AG04449 (cell line): ENCODE measurements around the gene ARHGEF11.

Experiments
- CTCF ChIA-PET: fragments of 350-600 bp; formaldehyde crosslinking; extraction: SDS; loops from one replicate; lab custom pipeline; 2021; ENCODE audit warnings: antibody characterized with exemption; lab: Yijun Ruan, JAX
- POLR2A ChIA-PET: fragments of 400-600, 350-600 bp; formaldehyde crosslinking; extraction: SDS; loops from one replicate; lab custom pipeline; 2020; ENCODE audit warnings: antibody characterized with exemption, inconsistent platforms; lab: Yijun Ruan, JAX
- DNase-seq: peaks from one replicate; pipeline ENCODE4 v3.0.0-alpha.2; 2010; ENCODE audit warnings: low read depth, low spot score
- H3K4me3 ChIP-seq: 2 replicates; pipeline ENCODE4 v1.5.1; 2011; ENCODE audit warnings: low read depth, mild to moderate bottlenecking, control low read depth, low read length
- TF ChIP-seq, protein P1 (sequence below): IDR thresholded peaks from one replicate; pipeline ENCODE4 v1.5.1; 2011; ENCODE audit warnings: mild to moderate bottlenecking, moderate library complexity, low read length, control low read depth, inconsistent platforms; ENCODE audit not compliant: insufficient read depth; ENCODE audit errors: missing control alignments

ARHGEF11 gene

DNA sequence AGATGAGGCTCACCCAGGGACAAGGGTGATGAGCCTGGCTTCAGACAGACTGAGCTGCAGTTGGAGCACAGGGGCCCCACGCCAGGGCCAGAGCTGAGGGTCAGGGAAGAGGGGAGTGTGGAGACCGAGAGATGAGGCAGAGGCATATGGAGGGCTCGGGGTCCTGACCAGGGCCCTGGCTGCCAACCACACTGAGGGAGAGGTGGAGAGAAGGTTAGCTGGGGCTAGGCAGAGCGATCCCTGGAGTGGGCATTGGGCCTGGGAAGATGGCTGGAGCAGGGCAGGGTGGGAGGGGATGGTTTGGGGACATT is 144.0 kb downstream of the ARHGEF11 start:
- H3K4me3 ChIP-seq = no peak overlapping the region
- POLR2A ChIA-PET = no interaction called here
- CTCF ChIA-PET = interaction anchor here (1.4 to 23.6 kb wide), 5 partner anchors 10 to 242 kb away, joined by 3 to 678 read pairs (median 8); partner anchors contain the start of genes LRRC71, NTRK1 and PEAR1
- TF ChIP-seq, protein P1, sequence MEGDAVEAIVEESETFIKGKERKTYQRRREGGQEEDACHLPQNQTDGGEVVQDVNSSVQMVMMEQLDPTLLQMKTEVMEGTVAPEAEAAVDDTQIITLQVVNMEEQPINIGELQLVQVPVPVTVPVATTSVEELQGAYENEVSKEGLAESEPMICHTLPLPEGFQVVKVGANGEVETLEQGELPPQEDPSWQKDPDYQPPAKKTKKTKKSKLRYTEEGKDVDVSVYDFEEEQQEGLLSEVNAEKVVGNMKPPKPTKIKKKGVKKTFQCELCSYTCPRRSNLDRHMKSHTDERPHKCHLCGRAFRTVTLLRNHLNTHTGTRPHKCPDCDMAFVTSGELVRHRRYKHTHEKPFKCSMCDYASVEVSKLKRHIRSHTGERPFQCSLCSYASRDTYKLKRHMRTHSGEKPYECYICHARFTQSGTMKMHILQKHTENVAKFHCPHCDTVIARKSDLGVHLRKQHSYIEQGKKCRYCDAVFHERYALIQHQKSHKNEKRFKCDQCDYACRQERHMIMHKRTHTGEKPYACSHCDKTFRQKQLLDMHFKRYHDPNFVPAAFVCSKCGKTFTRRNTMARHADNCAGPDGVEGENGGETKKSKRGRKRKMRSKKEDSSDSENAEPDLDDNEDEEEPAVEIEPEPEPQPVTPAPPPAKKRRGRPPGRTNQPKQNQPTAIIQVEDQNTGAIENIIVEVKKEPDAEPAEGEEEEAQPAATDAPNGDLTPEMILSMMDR = no peak
- DNase-seq = no peak

DNA sequence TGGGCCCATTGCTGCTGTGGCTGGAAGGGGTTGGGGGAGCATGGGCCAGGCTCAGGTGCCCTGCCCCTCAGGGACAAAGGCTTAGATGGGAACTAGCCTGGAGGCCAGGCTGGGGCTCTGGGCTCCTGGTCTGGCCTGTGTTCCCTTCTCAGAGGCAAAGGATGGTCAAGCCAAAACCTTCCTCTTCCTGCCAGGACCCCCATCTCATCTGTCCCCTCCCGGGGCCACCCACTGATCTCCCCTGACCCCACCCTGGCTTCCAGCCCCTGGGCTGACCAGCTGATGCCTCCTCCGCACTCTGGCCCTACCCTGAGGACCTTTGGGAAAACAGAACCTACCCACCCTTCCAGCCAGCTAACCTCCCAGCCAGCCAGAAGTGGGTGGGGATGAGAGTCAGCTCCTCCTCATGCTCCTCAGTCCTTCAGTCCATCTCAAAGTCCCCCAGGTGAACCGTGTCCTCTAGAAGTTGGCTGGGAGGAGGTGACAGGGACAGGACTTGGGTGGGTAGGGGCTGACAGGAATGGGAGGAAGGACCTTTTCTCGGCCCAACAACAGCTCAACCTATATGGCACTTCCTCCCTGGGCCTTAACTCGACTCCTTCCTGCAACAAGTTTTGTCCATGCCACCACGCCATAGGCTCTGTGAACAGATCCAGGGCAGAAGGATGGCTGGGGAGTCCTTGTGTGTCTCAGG is 144.5 kb downstream of the ARHGEF11 start:
- POLR2A ChIA-PET = no interaction called here
- no peak overlapping the region for H3K4me3 ChIP-seq
- DNase-seq = no peak
- TF ChIP-seq, protein P1 = no peak
- CTCF ChIA-PET = interaction anchor here (1.4 to 23.6 kb wide), 5 partner anchors 10 to 241 kb away, joined by 3 to 678 read pairs (median 8); partner anchors contain the start of genes LRRC71, NTRK1 and PEAR1

DNA sequence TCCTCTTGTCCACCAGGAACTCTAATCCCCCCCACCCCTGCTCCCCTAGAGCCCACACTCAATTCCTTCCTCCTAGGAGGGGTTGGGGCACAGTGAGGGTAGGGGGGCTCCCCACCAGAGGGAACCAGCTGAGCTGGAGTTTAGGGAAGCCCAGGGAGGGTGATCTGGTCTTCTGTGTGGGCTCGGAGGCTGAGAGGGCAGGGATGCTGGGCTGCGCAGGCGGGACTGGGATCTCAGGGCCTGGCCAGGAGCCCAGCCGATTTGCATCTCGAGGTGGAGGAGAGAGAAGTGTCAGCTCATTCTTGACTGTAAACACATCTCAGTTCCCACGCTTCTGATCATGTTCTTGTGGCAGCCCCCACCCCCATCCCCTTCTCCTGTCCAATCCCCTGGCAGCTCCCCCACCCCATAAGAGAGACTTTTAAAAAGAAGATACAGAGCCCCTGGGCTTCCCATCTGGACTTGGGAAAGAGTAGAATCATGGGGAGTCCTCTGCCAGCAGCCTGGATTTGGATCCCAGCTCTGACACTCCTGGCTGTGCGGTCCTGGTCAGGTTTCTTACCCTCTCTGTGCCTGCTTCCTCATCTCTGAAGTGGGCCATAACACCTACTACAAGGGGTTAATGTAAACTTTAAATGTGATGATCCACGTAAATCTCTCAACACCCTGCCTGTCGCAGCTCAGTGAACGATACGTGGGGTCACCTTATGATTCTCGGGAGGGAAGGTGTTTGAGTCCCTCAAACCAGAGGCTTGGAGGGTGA is 145.4 kb downstream of the ARHGEF11 start:
- CTCF ChIA-PET = interaction anchor here (1.1 to 23.6 kb wide), 5 partner anchors 9 to 211 kb away, joined by 5 to 678 read pairs (median 8); partner anchors contain the start of genes LRRC71, NTRK1 and PEAR1
- POLR2A ChIA-PET = no interaction called here
- H3K4me3 ChIP-seq = no peak overlapping the region
- TF ChIP-seq, protein P1 = no peak
- DNase-seq = no peak

DNA sequence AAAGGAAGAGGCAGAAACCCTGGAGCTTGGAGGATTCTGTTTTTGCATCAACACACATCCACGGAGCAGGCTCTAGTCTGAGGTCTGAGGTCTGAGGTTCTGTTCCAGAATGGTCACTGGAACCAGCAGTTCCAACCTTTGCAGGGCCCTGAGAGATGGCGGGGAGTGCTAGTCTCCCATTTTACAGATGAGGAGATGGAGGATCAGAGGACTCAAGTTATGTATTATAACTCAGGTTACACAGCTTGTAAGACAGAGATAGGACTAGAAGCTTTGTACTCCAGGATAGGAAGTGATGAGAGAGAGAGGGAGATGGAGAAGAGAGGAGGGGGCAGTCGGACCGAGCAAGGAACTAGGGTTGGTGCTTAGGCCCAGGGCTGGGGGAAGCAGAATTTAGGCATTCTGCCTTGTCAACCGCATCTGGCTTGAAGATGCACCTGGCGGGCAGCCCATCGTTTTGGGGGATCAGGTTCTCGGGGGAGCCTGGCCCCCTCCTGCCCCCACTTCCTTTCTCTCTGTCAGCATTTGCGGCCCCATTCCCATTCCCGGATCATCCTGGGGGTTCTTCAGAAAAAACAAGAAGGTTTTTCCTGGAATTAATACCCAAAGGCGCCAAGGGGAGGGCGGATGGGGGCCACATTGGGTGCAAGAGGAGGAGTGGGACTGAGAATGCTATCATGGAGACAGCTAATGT is 146.4 kb downstream of the ARHGEF11 start:
- TF ChIP-seq, protein P1 = no peak
- ChIA-PET POLR2A (no interaction called here), CTCF (interaction anchor here (0.9 to 23.6 kb wide), 10 partner anchors 8 to 209 kb away, joined by 3 to 678 read pairs (median 5); partner anchors contain the start of genes CRABP2, LRRC71, NTRK1 and PEAR1)
- H3K4me3 ChIP-seq = no peak overlapping the region; the same call in 1 of the 2 replicates
- DNase-seq = no peak

DNA sequence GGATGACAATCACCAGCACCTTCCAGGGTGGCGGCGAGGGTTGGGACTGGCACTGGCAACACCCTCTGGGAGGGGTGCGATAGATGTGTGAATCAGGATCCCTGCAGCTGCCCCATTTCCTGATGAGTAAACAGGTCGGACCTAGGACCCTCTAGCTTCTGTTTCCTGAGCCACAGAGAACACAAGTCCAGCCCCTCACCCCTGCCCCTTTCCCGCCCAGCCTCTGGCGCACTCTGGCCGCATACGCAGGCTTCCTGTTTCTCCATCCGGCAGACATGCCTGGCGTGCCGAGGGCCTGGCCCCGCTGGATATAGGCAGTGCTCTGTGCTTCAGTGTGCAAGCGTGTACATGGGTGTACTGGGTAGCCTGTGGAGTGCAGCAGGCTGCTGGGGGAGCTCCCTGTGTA is 147.4 kb downstream of the ARHGEF11 start:
- CTCF ChIA-PET = interaction anchor here (1.0 to 23.6 kb wide), 7 partner anchors 7 to 208 kb away, joined by 3 to 678 read pairs (median 6); partner anchors contain the start of genes LRRC71 and PEAR1
- TF ChIP-seq, protein P1 = no peak

More for the DNA sequence above, 147.4 kb downstream of the ARHGEF11 start:
- H3K4me3 ChIP-seq = peak overlapping the region; percentile 41
- no peak for DNase-seq
- POLR2A ChIA-PET = interaction anchor here (1.0 kb wide), 1 partner anchor 15 kb away, joined by 3 read pairs; no protein-coding TSS in a partner anchor
